HG02610 (cell line): ENCODE results near the gene DDX1.

ENCODE experiments used
- ATAC-seq: cut with Tn5 transposase; IDR thresholded peaks from one replicate; pipeline ENCODE4 v1.9.1; 2021; ENCODE audit warnings: mild to moderate bottlenecking, moderate library complexity; ENCODE audit not compliant: unreplicated experiment

DDX1 gene

DNA sequence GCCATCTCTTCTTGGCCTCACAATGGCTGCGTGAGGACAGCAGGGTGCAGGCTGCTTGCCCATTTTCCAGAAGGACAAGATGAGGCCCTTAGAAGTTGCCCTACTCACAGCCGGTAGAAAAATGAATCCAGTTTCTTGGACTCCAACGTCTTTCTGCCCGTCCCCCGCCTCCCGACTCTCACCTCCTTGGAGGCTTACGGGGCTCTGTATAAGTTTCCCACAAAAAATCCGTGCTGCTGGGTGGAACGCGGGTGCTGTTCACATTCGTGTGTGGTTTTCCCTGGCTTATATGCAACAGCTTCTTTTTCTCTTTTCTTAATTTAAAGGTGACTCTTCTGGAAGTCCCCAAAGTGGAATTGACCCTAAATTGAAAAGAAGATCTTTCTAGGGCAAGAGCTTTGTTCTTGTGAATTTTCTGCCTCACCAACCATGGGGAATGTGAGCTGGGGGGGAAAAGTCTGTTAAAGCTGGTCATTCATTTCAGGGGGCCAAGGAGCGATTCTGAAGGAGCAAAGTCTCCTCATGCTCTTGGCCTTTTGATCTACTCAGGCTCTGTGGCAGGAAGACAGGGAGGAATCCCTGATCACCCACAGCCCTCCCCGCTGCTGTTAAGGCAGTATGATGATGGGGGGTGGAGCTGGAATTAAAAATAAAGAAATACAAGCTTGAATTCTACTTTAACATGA is 51.3 kb downstream of the DDX1 start:
- no peak for ATAC-seq

GRCh38 chr2:15643791-15644585 is 52.3 kb downstream of the DDX1 start:
- no peak for ATAC-seq

DNA sequence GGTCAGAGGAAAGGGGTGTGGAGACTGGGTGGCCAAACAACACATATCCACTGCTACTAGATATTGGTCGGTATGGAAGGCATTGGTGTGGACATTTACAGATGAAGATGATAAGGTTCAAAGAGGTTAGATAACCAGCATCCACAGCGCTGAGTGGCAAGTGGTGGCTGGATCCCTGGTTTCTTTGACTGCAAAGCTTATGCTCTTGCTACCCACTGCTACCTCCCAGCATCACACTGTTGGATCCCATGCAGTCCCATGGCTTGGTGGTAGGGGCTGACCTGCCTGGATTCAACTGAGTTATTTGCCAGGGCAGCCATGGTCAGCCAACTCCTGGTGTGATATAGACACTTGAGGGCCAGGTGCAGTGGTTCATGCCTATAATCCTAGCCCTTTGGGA is 53.6 kb downstream of the DDX1 start:
- ATAC-seq = no peak

DNA sequence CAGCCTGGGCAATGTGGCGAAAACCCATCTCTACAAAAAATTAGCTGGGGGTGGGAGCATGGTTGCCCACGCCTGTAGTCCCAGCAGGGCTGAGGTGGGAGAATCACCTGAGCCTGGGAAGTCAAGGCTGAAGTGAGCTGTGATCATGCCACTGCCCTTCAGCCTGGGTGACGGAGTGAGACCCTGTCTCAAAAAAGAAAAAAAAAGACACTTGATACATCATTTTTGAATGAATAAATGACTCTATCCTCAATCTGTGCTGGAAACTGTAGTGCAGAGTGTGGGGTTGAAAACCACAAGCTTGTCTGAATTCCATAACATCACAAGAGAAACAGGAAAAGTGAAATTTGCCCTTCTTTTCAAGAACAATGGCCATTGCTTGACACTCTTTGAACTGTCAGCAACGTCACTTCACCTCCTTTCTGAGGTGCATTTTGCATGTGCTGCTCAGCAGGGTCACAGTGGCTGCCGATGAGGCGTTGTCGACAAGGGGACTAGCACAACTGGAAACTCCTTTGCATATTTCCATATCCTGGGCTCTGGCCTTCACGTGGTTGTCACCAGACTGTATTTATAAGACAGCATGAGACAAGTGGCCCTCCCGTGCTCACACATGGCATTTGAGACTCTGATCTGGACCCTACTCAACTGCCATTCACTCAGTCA is 54.2 kb downstream of the DDX1 start:
- no peak for ATAC-seq

DNA sequence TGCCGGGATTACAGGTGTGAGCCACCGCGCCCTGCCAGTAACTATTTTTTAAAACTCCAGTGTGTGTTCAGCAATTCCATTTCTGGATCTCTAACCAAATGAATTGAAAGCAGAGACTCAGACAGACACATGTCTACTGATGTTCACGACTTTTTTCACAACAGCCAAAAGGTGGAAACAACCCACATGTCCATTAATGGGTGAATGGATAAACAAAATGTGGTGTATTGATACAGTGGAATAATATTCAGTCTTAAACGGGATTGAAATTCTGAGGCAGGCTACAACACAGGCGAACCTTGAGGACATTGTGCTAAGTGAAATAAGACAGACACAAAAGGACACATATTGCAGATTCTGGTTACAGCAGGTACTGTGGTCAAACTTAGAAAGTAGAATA is 55.0 kb downstream of the DDX1 start:
- ATAC-seq = no peak

GRCh38 chr2:15647622-15648590 is 56.2 kb downstream of the DDX1 start:
- ATAC-seq = no peak

- ATAC-seq = no peak
These were observed 57.2 kb downstream of the DDX1 start for GRCh38 chr2:15648593-15649525.

DNA sequence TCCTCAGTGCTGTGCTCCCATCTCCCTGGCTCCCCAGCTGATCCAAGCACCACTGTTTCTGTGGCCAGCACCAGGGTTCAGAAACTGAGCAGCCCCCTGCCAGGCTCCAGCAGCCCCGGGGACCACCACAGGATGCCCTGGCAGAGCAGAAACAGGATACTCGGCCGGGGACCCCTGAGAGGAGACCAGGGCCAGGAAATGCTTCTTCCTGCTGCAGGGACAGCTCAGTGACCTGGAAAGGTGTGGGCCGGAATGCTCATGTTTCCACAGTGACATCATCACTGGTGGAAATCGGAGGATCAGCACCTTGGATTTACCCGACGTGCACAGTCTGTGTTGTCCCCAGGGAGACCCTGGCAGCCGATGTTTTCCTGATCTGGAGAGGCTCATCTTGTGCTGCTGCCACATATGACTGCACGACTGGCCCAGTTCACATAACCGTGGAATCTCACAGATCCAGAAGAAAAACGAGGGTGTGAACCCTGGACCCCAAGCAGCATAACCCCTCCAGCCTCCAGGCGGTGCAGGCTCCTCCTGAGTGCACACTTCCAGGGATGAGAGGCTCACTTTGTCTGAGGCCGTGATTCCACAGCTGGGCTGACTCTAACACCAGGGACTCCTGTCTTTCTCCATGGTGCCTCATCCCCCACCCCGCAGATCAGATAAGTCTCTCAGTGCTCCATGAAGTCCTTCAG is 58.0 kb downstream of the DDX1 start:
- no peak for ATAC-seq

GRCh38 chr2:15650616-15651366 is 59.1 kb downstream of the DDX1 start:
- no peak for ATAC-seq

DNA sequence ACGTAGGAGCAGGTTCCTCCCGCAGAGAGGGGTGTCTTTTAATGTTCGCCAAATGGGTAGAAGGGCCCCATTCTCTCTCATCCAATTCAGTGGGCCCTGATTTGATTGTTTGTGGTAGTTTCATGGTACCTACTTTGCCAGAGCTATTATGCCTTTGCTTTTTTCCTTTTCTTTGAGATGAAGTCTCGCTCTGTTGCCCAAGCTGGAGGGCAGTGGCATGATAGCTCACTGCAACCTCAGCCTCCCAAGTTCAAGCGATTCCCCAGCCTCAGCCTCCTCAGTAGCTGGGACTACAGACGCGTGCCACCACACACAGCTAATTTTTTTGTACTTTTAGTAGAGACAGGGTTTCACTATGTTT is 59.7 kb downstream of the DDX1 start:
- no peak for ATAC-seq

- no peak for ATAC-seq
These were observed 60.6 kb downstream of the DDX1 start for GRCh38 chr2:15652252-15652651.

- ATAC-seq = no peak
These were observed 61.1 kb downstream of the DDX1 start for GRCh38 chr2:15652801-15653200.

DNA sequence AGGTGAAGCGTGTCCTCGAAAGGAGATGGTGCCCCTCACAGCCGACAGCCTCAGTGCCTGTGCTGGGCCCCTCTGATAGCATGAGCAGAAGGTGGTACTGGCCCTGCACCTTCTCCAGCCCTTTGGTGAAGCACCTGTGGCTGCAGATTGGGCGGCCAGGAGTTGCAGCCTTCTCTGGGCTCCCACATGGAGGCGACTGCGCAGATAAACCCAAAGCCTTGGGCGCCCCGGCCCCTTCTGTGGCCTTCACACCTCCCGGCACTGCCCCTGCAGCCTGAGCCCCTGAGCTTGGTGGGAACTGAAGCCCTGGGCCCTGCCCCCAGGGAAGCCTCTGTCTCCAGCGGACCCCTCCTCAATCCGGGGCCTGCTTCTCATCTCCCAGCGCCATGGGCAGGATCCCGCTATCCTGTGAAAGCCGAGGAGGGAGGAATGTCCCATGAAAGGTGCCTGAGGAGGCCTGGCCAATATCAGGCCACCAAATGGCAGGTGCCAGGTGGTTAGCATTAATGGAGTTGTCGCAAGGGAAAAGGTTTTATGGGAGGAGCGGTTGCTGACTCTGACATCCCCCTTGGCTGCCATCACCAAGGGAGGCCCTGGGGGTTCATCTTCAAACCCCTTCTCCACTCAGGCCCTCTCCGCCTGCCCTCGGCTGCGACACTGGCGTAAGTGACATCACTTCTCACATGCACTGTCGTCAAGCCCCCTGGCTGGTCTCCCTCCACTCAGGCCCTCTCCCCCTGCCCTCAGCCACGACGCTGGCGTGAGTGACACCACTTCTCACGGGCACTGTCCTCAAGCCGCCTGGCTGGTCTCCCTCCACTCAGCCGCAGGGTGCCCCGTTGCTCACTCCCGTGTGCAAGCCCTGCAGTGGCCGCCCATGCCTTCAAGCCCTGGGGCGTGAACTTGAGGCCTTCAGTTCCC is 62.4 kb downstream of the DDX1 start:
- no peak for ATAC-seq

DNA sequence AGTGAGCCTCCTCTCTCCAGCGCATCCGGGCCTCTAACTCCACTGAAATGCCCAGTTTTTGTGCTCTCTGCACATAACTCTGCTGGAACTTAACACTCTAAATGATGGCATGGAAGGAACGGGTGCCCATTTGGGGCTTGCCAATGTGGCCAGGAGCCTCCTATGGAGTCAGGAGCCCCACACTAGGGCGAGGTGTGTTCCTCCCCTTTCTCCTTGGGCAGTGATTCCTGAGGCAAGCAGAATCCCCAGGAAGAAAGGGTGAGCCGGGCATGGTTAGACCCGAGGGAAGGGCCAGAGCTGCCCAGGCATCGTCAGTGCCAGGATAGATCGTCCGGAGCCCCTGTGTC is 63.0 kb downstream of the DDX1 start:
- ATAC-seq = no peak

DNA sequence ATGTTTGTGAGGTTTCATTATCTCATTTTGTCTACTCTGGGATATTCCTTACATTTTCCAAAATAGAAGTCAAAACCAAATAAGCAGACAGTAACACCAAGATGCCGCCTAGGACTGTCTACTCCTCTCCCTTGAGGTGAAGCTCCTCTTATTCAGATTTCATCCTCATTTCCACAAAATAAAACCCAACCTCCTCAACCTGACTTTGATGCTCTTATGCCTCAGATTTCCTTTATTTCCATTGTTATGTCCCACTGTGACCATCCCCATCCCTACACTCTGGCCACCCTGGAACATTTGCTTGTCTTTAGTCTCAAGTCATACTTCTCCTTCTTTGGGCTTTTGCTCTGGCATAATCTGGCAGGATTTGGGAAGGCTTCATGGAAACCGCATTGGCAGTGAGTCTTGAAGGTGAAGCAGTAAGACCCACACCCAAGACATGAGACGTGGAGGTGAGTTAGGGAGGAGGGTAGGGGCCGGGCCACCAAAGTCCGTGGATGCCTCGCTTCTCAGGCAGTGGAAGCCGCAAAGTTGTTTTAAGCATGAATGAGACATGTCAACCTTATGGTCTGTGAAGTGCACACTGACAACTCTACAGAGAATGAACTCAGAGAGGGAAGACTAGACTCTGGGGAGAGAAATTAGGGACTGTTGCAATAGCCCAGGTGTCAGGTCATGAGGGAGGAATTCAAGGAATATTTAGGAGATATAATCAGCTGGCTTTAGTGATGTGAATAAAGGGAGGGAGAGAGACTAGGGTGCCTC is 63.6 kb downstream of the DDX1 start:
- no peak for ATAC-seq

GRCh38 chr2:15656090-15656489 is 64.4 kb downstream of the DDX1 start:
- no peak for ATAC-seq

DNA sequence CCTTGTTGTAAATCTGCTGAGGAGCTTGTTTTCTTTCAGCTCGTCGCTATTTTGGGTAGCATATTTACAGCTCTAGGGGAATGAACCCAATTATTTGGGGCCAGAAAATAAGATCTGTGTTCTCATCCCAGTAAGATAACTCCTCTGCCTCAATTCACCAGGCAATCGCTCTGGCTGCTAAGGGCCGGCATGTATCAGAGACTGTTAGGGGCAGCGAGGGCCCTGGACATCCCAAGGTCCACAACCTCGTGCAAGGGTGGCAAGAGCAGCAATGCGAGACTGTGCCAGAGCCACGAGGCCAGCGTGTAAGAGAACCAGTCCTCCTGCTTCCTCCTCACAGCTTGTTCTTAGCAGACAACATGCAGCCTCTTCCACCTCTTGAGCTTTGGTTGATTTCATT is 66.1 kb downstream of the DDX1 start:
- no peak for ATAC-seq
